Tibial nerve (tissue), 4 donors: Measurements from ENCODE around the gene KDM2B. TPM values are rescaled to one million over a fixed set of nuclear protein-coding genes. Genes with fewer than 3 reads are reported as not detected.
A peak's percentile ranks its signal among the peaks of the same experiment; 100 is the strongest.

Source experiments
- DNase-seq, 2 donors: peaks; one replicate each; pipeline ENCODE4 v3.0.0-alpha.2; 2019; ENCODE audit warnings: low spot score in 2 of 2
- H3K27ac ChIP-seq, 4 donors: fragments of 200-600 bp; sonication (generic) in 3 of 4; one replicate each; pipeline ENCODE4 v1.5.1; 2017 to 2019; ENCODE audit warnings: mild to moderate bottlenecking in 1 of 4
- H3K27me3 ChIP-seq, 2 donors: fragments of 200-600 bp; sonication (generic) in 1 of 2; one replicate each; pipeline versions ENCODE4 v1.5.1 to v1.6.0; 2017 to 2019
- H3K36me3 ChIP-seq, 3 donors: fragments of 200-600 bp; sonication (generic); one replicate each; pipeline ENCODE4 v1.5.1; 2018 to 2019
- H3K4me1 ChIP-seq, 4 donors: fragments of 200-600 bp; sonication (generic) in 3 of 4; one replicate each; pipeline ENCODE4 v1.5.1; 2017 to 2019
- H3K4me3 ChIP-seq, 4 donors: fragments of 200-600 bp; sonication (generic) in 3 of 4; one replicate each; pipeline ENCODE4 v1.5.1; 2017 to 2019; ENCODE audit warnings: mild to moderate bottlenecking in 1 of 4, moderate library complexity in 1 of 4
- H3K9me3 ChIP-seq, 4 donors: fragments of 200-600 bp; sonication (generic) in 3 of 4; one replicate each; pipeline ENCODE4 v1.5.1; 2017 to 2019
- EP300 ChIP-seq, 2 donors: sonication (generic); formaldehyde crosslinking; IDR thresholded peaks; one replicate each; pipeline ENCODE4 v1.6.1; 2017; ENCODE audit warnings: antibody characterized with exemption in 2 of 2, mild to moderate bottlenecking in 1 of 2
- POLR2A ChIP-seq, 2 donors: fragments of 450-650 bp; IDR thresholded peaks; one replicate each; pipeline ENCODE4 v1.6.1; 2017; ENCODE audit warnings: antibody characterized with exemption in 2 of 2, mild to moderate bottlenecking in 2 of 2, moderate library complexity in 2 of 2
- WGBS, 2 donors: methylation state at CpG; one replicate each; pipeline ENCODE4 v1.1.5; 2018; 5-methylcytosine and 5-hydroxymethylcytosine counted together
- total RNA-seq, 4 donors: library from RNA; depleted of rRNA; stranded (reverse); fragments of >200 nt; gene quantifications; one replicate each; pipeline ENCODE4 v1.1.0, GENCODE V29; 2016
- TF ChIP-seq, protein P1 (sequence below), 5 experiments: fragments of 200-600 bp in 3 of 5; fragments of 450-650 bp in 2 of 5; sonication (generic) in 3 of 5; IDR thresholded peaks; one replicate each; pipeline ENCODE4 v1.5.1; 2016 to 2019; ENCODE audit warnings: antibody characterized with exemption in 5 of 5, mild to moderate bottlenecking in 3 of 5, moderate library complexity in 2 of 5

KDM2B gene
- total RNA-seq, 4 donors from 2014 or later = 15.5 to 32.2 (median 20.8) TPM

DNA sequence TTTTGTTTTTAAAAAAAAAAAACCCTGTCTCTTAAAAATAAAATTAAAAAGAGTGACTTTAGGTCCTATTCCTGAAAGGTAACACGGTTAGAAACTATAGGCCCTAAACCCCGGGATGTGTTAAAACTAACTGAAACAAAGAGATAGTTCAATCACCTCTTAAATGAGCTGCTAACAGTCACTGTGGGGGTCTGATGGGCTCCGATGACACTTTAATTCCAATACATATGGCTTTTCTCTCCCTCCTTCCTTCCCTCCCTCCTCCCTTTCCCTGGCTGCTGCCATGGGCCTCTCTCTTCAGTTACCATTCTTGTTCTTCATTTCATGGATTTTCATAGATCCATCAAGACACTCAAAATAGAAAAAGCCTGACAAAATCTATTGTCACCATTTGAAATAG is 104.3 kb downstream of the KDM2B start:
- Histone ChIP-seq H3K27me3 (no peaks in the 10 kb centered on the region), H3K27ac (no peak overlapping the region), H3K4me3 (no peak overlapping the region), H3K4me1 (peaks cover 0 to under 1% (median 0%) of the 10 kb centered on the region in 4 donors), H3K36me3 (peaks cover 0 to 3% (median 0%) of the 10 kb centered on the region in 3 donors), H3K9me3 (no peaks in the 10 kb centered on the region)
- TF ChIP-seq EP300 (IDR thresholded peaks at IDR 0.05) = no peak
- no peak for TF ChIP-seq POLR2A (IDR thresholded peaks at IDR 0.05)
- TF ChIP-seq, protein P1, sequence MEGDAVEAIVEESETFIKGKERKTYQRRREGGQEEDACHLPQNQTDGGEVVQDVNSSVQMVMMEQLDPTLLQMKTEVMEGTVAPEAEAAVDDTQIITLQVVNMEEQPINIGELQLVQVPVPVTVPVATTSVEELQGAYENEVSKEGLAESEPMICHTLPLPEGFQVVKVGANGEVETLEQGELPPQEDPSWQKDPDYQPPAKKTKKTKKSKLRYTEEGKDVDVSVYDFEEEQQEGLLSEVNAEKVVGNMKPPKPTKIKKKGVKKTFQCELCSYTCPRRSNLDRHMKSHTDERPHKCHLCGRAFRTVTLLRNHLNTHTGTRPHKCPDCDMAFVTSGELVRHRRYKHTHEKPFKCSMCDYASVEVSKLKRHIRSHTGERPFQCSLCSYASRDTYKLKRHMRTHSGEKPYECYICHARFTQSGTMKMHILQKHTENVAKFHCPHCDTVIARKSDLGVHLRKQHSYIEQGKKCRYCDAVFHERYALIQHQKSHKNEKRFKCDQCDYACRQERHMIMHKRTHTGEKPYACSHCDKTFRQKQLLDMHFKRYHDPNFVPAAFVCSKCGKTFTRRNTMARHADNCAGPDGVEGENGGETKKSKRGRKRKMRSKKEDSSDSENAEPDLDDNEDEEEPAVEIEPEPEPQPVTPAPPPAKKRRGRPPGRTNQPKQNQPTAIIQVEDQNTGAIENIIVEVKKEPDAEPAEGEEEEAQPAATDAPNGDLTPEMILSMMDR (IDR thresholded peaks at IDR 0.05) = no peak
- DNase-seq = no peak
- 58 to 62% methylated on average over 3 of the region's 3 CpGs for WGBS, 2 donors

DNA sequence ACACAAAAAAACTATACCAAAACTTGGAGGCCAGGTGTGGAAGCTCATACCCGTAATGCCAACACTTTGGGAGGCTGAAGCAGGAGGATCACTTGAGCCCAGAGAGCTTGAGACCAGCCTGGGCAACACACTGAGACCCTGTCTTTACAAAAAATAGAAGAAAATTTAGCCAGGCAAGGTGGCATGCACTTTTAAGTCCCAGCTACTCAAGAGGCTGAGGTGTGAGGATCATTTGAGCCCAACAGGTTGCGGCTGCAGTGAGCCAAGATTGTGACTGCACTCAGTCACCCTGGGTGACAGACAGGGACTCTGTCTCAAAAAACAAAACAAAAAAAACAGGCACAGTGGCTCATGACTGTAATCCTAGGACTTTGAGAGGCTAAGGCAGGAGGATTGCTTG is 105.5 kb downstream of the KDM2B start:
- DNase-seq = no peak
- H3K27me3 ChIP-seq = no peaks in the 10 kb centered on the region
- no peak overlapping the region for H3K4me3 ChIP-seq
- peaks cover 0 to 3% (median 0%) of the 10 kb centered on the region in 3 donors for H3K36me3 ChIP-seq
- H3K9me3 ChIP-seq = no peaks in the 10 kb centered on the region
- H3K4me1 ChIP-seq = peaks cover 0 to 6% (median 0%) of the 10 kb centered on the region in 4 donors
- 96 to 100% methylated on average over 2 of the region's 2 CpGs for WGBS, 2 donors
- H3K27ac ChIP-seq = no peak overlapping the region
- TF ChIP-seq, protein P1 (IDR thresholded peaks at IDR 0.05) = no peak
- no peak for TF ChIP-seq EP300 (IDR thresholded peaks at IDR 0.05)
- no peak for TF ChIP-seq POLR2A (IDR thresholded peaks at IDR 0.05)

DNA sequence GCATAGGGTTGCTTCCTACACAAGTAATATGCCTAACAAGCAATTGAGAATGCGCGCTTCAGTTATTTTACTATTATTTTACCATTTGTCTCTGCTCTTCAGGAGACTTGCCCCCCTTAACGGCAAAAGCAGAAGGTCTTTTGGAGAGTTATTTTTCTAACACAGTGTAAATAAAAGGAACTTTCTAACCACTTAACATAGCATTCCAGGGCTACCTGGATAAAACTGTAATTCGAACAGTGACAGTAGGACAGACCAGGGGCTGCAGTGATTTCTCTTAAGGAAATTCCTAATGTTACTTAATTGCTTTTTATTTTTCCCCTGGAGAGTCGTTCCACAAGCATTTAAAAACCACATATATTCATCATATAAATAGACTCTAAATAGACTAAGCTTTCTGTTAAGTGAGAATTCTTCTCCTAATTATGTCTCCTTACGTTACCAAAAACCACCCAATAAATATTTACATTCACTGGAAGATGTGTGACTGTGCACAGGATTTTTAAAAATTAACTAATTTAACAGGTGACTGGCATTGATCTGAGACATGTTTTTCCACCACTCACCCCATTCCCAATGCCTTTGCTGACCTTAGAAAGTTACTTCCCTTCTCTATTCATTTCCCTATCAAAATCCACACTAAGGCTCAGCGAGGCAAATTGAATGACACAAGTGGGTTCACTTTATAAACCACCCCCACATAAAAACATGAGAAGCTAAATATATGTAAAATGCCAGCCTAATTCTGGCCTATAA is 108.5 kb downstream of the KDM2B start:
- no peaks in the 10 kb centered on the region for H3K36me3 ChIP-seq
- H3K4me1 ChIP-seq = peaks cover 0 to 17% (median 2%) of the 10 kb centered on the region in 4 donors
- TF ChIP-seq EP300 (IDR thresholded peaks at IDR 0.05) = no peak
- TF ChIP-seq, protein P1 (IDR thresholded peaks at IDR 0.05) = no peak
- TF ChIP-seq POLR2A (IDR thresholded peaks at IDR 0.05) = no peak
- DNase-seq = no peak
- WGBS, 2 donors = 78 to 81% methylated on average over 7 of the region's 7 CpGs
- H3K27ac ChIP-seq = no peak overlapping the region
- no peak overlapping the region for H3K4me3 ChIP-seq
- H3K9me3 ChIP-seq = no peaks in the 10 kb centered on the region
- no peaks in the 10 kb centered on the region for H3K27me3 ChIP-seq

DNA sequence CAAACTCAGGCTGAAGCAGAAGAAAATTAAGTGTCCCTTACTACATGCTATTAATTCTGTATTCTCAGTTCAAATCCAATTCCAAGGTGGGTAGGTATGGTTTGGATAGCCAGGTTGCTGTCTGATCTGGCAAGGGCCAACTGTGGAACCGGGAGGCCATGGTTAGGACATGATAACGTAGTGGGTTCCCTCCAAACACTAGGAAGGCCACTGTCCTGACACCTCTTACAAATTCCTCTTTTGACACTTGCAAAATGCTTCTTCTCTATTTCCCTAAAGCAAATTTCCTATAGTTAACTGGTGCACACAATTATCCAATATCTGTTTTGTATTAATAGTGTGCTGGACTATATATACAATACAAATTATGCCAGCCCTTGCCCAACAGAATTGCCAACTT is 110.1 kb downstream of the KDM2B start:
- Histone ChIP-seq H3K4me1 (peaks cover 0 to 23% (median 4%) of the 10 kb centered on the region in 4 donors), H3K9me3 (no peaks in the 10 kb centered on the region), H3K27ac (no peak overlapping the region), H3K4me3 (no peak overlapping the region), H3K27me3 (no peaks in the 10 kb centered on the region), H3K36me3 (no peaks in the 10 kb centered on the region)
- 77 to 82% methylated on average over 2 of the region's 2 CpGs for WGBS, 2 donors
- DNase-seq = no peak
- TF ChIP-seq POLR2A (IDR thresholded peaks at IDR 0.05) = no peak

DNA sequence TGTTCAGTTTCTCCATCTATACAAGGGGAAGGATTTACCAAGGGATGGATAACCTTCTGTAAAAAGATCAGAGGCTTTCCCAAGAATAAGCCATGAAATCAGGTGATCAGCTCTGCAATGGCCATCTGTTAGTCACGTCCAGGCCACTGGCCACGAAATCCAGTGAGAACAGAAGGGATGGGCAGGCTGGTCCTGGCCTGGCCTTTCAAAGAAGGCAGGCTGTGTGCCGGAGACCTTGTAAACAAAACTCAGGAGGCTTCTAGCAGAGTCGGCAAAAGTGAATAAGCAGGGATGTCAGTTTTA is 112.4 kb downstream of the KDM2B start:
- Histone ChIP-seq H3K27me3 (no peaks in the 10 kb centered on the region), H3K9me3 (no peaks in the 10 kb centered on the region), H3K4me3 (no peak overlapping the region), H3K36me3 (no peaks in the 10 kb centered on the region), H3K27ac (peak overlapping the region in 2 of 4 donors; percentile 67 to 88), H3K4me1 (peaks cover 0 to 35% (median 6%) of the 10 kb centered on the region in 4 donors)
- peak in 1 of 2 donors; percentile 28 for DNase-seq
- no peak for TF ChIP-seq EP300 (IDR thresholded peaks at IDR 0.05)
- TF ChIP-seq, protein P1 (IDR thresholded peaks at IDR 0.05) = no peak
- no peak for TF ChIP-seq POLR2A (IDR thresholded peaks at IDR 0.05)
- 33 to 42% methylated on average over 4 of the region's 4 CpGs for WGBS, 2 donors
